ENCODE results near the gene SAYSD1. TPM values are rescaled to one million over a fixed set of nuclear protein-coding genes. Genes with fewer than 3 reads are reported as not detected.

Gene SAYSD1
- polyA plus RNA-seq, 3 donors = 4.3 to 15.5 (median 12.0) TPM

- Histone ChIP-seq H3K27me3 (ENCODE audit: control insufficient read depth in 2 of 2, insufficient read depth in 2 of 2, low read length in 2 of 2) (no peaks in the 10 kb centered on the region), H3K4me2 (replicated peaks; ENCODE audit: extremely low read depth, low read length, poor library complexity, severe bottlenecking) (peak overlapping the region; percentile 90), H3K9me3 (replicated peaks in 1 of 2; ENCODE audit: control insufficient read depth in 1 of 2, insufficient read depth in 1 of 2, low read length in 2 of 2) (no peaks in the 10 kb centered on the region), H3K36me3 (replicated peaks in 1 of 2; ENCODE audit: control insufficient read depth in 1 of 2, insufficient read depth in 2 of 2, low read length in 2 of 2) (peaks cover 4 to 13% of the 10 kb centered on the region in 2 donors), H2AFZ (ENCODE audit: insufficient read depth, low read depth, low read length, poor library complexity, severe bottlenecking) (peak overlapping the region; percentile 85), H4K20me1 (ENCODE audit: insufficient read depth, low read length) (no peaks in the 10 kb centered on the region), H3K4me3 (replicated peaks in 1 of 3; ENCODE audit: low read depth in 2 of 3, low read length in 3 of 3) (peak overlapping the region in 1 of 3 experiments; percentile 85), H3K79me2 (ENCODE audit: insufficient read depth, low read length) (no peaks in the 10 kb centered on the region), H3K4me1 (ENCODE audit: control insufficient read depth in 1 of 2, insufficient read depth in 2 of 2, low read length in 2 of 2) (peaks cover 13 to 31% of the 10 kb centered on the region in 2 donors), H3K27ac (ENCODE audit: low read depth in 1 of 2, low read length in 2 of 2) (peak overlapping the region in 1 of 2 donors; percentile 89), H3K9ac (ENCODE audit: insufficient read depth, low read length, poor library complexity, severe bottlenecking) (no peak overlapping the region)
- WGBS (ENCODE audit: insufficient coverage) = no CpG with 5 or more reads among the region's 1 CpG
- Mint-ChIP-seq H3K9me3 (no peaks in the 10 kb centered on the region), H3K27me3 (ENCODE audit: low read depth in 3 of 3) (no peaks in the 10 kb centered on the region), H3K36me3 (peaks cover 6 to 10% of the 10 kb centered on the region in 2 donors), H3K4me3 (peak overlapping the region; percentile 89 to 92), H3K27ac (no peak overlapping the region), H3K4me1 (peaks cover 41% of the 10 kb centered on the region)
- intact Hi-C loops (cut with micrococcal nuclease) = no loop called here
- no peak for TF ChIP-seq CTCF (IDR thresholded peaks at IDR 0.05)
- no peak for DNase-seq
Observed at GRCh38 chr6:39113788-39114187, 1.2 kb downstream of the SAYSD1 start.

- peaks cover 13 to 31% of the 10 kb centered on the region in 2 donors for H3K4me1 ChIP-seq (ENCODE audit: control insufficient read depth in 1 of 2, insufficient read depth in 2 of 2, low read length in 2 of 2)
- H3K27me3 Mint-ChIP-seq (ENCODE audit: low read depth in 3 of 3) = no peaks in the 10 kb centered on the region
- no peak for TF ChIP-seq CTCF (IDR thresholded peaks at IDR 0.05)
- peak overlapping the region in 1 of 2 donors; percentile 36 for H3K4me3 Mint-ChIP-seq
- no peaks in the 10 kb centered on the region for H3K9me3 Mint-ChIP-seq
- no peak for DNase-seq
- no peak overlapping the region for H3K4me2 ChIP-seq (replicated peaks; ENCODE audit: extremely low read depth, low read length, poor library complexity, severe bottlenecking)
- no peak overlapping the region for H2AFZ ChIP-seq (ENCODE audit: insufficient read depth, low read depth, low read length, poor library complexity, severe bottlenecking)
- H3K36me3 ChIP-seq (replicated peaks in 1 of 2; ENCODE audit: control insufficient read depth in 1 of 2, insufficient read depth in 2 of 2, low read length in 2 of 2) = peaks cover 4 to 13% of the 10 kb centered on the region in 2 donors
- H3K4me3 ChIP-seq (replicated peaks in 1 of 3; ENCODE audit: low read depth in 2 of 3, low read length in 3 of 3) = no peak overlapping the region
- H3K9ac ChIP-seq (ENCODE audit: insufficient read depth, low read length, poor library complexity, severe bottlenecking) = no peak overlapping the region
- peaks cover 49% of the 10 kb centered on the region for H3K4me1 Mint-ChIP-seq
- H3K27me3 ChIP-seq (ENCODE audit: control insufficient read depth in 2 of 2, insufficient read depth in 2 of 2, low read length in 2 of 2) = no peaks in the 10 kb centered on the region
- H3K36me3 Mint-ChIP-seq = peaks cover 8 to 14% of the 10 kb centered on the region in 2 donors
- H3K27ac Mint-ChIP-seq = peak overlapping the region in 3 of 7 donors; percentile 6 to 72 (median 27)
- H3K27ac ChIP-seq (ENCODE audit: low read depth in 1 of 2, low read length in 2 of 2) = no peak overlapping the region
- 90% methylated on average over 2 of the region's 5 CpGs for WGBS (ENCODE audit: insufficient coverage)
- H3K79me2 ChIP-seq (ENCODE audit: insufficient read depth, low read length) = no peaks in the 10 kb centered on the region
- no peaks in the 10 kb centered on the region for H3K9me3 ChIP-seq (replicated peaks in 1 of 2; ENCODE audit: control insufficient read depth in 1 of 2, insufficient read depth in 1 of 2, low read length in 2 of 2)
- intact Hi-C loops (cut with micrococcal nuclease) = no loop called here
- no peaks in the 10 kb centered on the region for H4K20me1 ChIP-seq (ENCODE audit: insufficient read depth, low read length)
Observed at GRCh38 chr6:39111280-39111679, 3.7 kb downstream of the SAYSD1 start.

Measured in CD14-positive monocyte (primary cell).